GM12874 (cell line): ENCODE measurements around the gene SURF2.

Source experiments
- TF ChIP-seq, protein P1 (sequence below): IDR thresholded peaks from 2 replicates; pipeline ENCODE4 v1.5.1; 2011; ENCODE audit warnings: low read depth, mild to moderate bottlenecking, control low read depth, low read length, moderate library complexity; ENCODE audit not compliant: insufficient read depth

Gene SURF2

DNA sequence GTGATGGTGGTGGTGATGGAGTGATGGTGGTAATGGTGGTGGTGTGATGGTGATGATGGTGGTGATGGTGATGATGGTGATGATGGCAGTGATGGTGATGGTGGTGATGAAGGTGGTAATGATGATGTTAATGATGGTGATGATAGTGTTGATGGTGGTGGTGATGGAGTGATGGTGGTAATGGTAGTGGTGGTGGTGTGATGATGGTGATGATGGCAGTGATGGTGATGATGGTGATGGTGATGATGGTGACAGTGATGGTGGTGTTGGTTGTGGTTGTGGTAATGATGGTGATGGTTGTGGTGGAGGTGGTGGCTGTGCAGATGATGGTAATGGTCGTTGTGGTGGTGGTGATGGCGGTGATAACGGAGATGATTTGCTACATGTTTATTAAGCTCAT is 27.1 kb downstream of the SURF2 start:
- TF ChIP-seq, protein P1, sequence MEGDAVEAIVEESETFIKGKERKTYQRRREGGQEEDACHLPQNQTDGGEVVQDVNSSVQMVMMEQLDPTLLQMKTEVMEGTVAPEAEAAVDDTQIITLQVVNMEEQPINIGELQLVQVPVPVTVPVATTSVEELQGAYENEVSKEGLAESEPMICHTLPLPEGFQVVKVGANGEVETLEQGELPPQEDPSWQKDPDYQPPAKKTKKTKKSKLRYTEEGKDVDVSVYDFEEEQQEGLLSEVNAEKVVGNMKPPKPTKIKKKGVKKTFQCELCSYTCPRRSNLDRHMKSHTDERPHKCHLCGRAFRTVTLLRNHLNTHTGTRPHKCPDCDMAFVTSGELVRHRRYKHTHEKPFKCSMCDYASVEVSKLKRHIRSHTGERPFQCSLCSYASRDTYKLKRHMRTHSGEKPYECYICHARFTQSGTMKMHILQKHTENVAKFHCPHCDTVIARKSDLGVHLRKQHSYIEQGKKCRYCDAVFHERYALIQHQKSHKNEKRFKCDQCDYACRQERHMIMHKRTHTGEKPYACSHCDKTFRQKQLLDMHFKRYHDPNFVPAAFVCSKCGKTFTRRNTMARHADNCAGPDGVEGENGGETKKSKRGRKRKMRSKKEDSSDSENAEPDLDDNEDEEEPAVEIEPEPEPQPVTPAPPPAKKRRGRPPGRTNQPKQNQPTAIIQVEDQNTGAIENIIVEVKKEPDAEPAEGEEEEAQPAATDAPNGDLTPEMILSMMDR, result no peak

- TF ChIP-seq, protein P1, result no peak
Measured at GRCh38 chr9:133384736-133385321, 28.5 kb downstream of the SURF2 start.

DNA sequence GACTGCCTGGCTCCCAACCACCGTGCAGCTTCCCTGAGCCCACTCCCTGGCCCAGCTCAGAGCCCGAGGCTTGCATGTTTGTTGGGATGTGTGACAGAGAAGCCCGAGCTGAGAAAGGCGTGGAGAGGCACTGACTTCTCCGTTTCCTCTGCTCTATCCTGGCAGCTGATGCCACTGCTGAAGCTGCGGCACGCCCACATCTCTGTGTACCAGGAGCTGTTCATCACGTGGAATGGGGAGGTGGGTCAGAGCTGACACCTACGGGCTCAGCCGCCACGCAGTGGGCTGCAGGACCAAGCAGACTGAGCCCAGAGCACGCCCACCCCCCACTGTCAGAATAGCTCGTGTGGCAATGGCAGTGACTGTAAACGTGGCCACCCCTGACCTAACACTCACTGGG is 29.1 kb downstream of the SURF2 start:
- TF ChIP-seq, protein P1, result no peak

- TF ChIP-seq, protein P1, result no peak
Measured at GRCh38 chr9:133386338-133386737, 30.0 kb downstream of the SURF2 start.

- TF ChIP-seq, protein P1, result no peak
Measured at GRCh38 chr9:133387680-133388079, 31.3 kb downstream of the SURF2 start.

DNA sequence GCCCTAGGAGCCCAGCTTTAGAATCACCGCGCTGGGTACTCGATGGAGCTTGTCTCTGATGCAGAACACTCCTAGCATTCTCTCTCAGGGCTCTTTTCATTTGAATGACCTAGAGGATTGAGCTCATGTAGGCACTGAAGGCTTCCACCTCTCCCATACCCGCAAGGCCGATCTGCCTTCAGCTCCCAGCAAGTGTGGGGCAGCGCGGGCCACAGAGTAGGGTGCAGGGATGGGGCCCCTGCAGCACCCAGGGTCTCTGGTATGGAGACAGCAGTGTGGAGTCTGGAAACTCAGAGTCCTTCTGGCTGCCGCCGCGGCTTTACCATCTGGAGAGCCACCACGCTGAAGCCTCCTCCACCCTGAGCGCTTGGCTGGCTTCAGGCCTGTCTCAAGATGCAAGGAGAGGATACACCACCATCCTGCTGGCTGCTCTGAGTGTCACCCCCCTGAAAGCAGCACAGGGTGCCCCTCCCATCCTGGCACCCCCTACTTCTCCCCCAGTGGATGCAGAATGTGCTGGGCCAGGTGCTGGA is 32.7 kb downstream of the SURF2 start:
- TF ChIP-seq, protein P1, result no peak

DNA sequence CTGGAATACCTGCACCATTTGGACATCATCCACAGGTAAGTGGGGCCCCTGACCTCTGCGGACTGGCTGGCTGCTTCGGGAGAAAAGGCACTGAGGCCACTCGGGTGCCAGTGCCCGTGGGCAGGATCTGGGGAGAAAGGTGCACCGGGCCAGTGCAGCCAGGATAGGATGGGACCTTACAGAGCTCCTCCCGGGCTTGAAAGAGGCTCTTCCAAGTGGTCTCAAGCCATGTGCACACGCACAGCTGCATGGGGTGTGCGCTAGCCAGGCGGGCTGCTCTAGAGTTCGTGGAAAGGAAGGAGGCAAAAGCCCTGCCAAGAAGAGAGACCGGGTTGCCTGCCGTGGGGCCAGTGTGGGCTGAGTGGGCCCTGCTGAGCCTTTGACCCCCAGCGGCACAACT is 33.2 kb downstream of the SURF2 start:
- TF ChIP-seq, protein P1, result no peak
